Calu3 (cell line): ENCODE results near the gene MARCHF6. TPM values are rescaled to one million over a fixed set of nuclear protein-coding genes. Genes with fewer than 3 reads are reported as not detected.
"Not testable (repeated sequence)": the region's sequence is repeated elsewhere in the genome, so short reads cannot be mapped to it uniquely, and the experiment has no call there.

Experiments used
- BruUV-seq: library from RNA; stranded (reverse); fragments of 400-500 nt; replicated peaks from 2 replicates; lab custom pipeline; 2021; lab: Mats Ljungman, UMichigan
- CTCF ChIA-PET: fragments of 300-600 bp; sonication (Branson Sonifier 250); formaldehyde crosslinking; loops from one replicate; lab custom pipeline; 2022; ENCODE audit warnings: antibody characterized with exemption; lab: Charles Lee
- DNase-seq: peaks from one replicate; pipeline ENCODE4 v3.0.0; 2022
- H3K27ac Mint-ChIP-seq: one replicate; pipeline ENCODE4 v1.8.0; 2022; ENCODE audit warnings: mixed read lengths; ENCODE audit not compliant: unreplicated experiment
- H3K27me3 Mint-ChIP-seq: one replicate; pipeline ENCODE4 v1.8.0; 2022; ENCODE audit warnings: mixed read lengths; ENCODE audit not compliant: unreplicated experiment
- H3K36me3 Mint-ChIP-seq: one replicate; pipeline ENCODE4 v1.8.0; 2022; ENCODE audit warnings: mild to moderate bottlenecking, moderate library complexity, mixed read lengths; ENCODE audit not compliant: insufficient read depth, unreplicated experiment
- H3K4me1 Mint-ChIP-seq: one replicate; pipeline ENCODE4 v1.8.0; 2022; ENCODE audit warnings: mild to moderate bottlenecking, low read depth, mixed read lengths; ENCODE audit not compliant: unreplicated experiment
- H3K4me3 Mint-ChIP-seq: one replicate; pipeline ENCODE4 v1.8.0; 2022; ENCODE audit warnings: mild to moderate bottlenecking, low read depth, moderate library complexity, mixed read lengths; ENCODE audit not compliant: unreplicated experiment
- H3K9me3 Mint-ChIP-seq: one replicate; pipeline ENCODE4 v1.8.0; 2022; ENCODE audit warnings: low read depth, mixed read lengths; ENCODE audit not compliant: unreplicated experiment
- CTCF ChIP-seq: fragments of 200-600 bp; IDR thresholded peaks from one replicate; pipeline ENCODE4 v1.8.0; 2022; ENCODE audit warnings: antibody characterized with exemption; ENCODE audit not compliant: unreplicated experiment
- intact Hi-C: fragments of 100-400 bp; cut with micrococcal nuclease; formaldehyde crosslinking; loops from one replicate; pipeline ENCODE4 v1.10.0; 2022; ENCODE audit not compliant: unreplicated experiment
- total RNA-seq: library from RNA; stranded (reverse); gene quantifications from 2 replicates; pipeline ENCODE4 v1.2.3, GENCODE V29; 2022

Gene MARCHF6
- total RNA-seq, 1 experiment from 2014 or later = 160 TPM

- Mint-ChIP-seq H3K36me3 (peaks cover 1% of the 10 kb centered on the region), H3K9me3 (no peaks in the 10 kb centered on the region), H3K27me3 (peaks cover 16% of the 10 kb centered on the region), H3K4me3 (no peak overlapping the region), H3K27ac (no peak overlapping the region), H3K4me1 (no peaks in the 10 kb centered on the region)
- no peak for TF ChIP-seq CTCF
- DNase-seq = no peak
- no TSS peak for BruUV-seq
- intact Hi-C loops = no loop called here
- CTCF ChIA-PET = no interaction called here
Observed at GRCh38 chr5:10338686-10339057, 14.8 kb upstream of the MARCHF6 start.

- no peak overlapping the region for H3K4me3 Mint-ChIP-seq
- intact Hi-C loops = no loop called here
- no TSS peak for BruUV-seq
- no peaks in the 10 kb centered on the region for H3K4me1 Mint-ChIP-seq
- peaks cover 10% of the 10 kb centered on the region for H3K27me3 Mint-ChIP-seq
- H3K27ac Mint-ChIP-seq = no peak overlapping the region
- CTCF ChIA-PET = interaction anchor here (0.7 kb wide), 1 partner anchor 9 kb away, joined by 3 read pairs; no protein-coding TSS in a partner anchor
- H3K36me3 Mint-ChIP-seq = no peaks in the 10 kb centered on the region
- TF ChIP-seq CTCF = no peak
- H3K9me3 Mint-ChIP-seq = no peaks in the 10 kb centered on the region
- DNase-seq = no peak
Observed at GRCh38 chr5:10339058-10339811, 14.3 kb upstream of the MARCHF6 start.

- CTCF ChIA-PET = no interaction called here
- H3K9me3 Mint-ChIP-seq = no peaks in the 10 kb centered on the region
- no peak for TF ChIP-seq CTCF
Observed at GRCh38 chr5:10339958-10340357, 13.5 kb upstream of the MARCHF6 start.

GRCh38 chr5:10343486-10343885 lies 10.0 kb upstream of the MARCHF6 start:
- Mint-ChIP-seq H3K4me1 (no peaks in the 10 kb centered on the region), H3K9me3 (no peaks in the 10 kb centered on the region), H3K4me3 (no peak overlapping the region), H3K27me3 (no peaks in the 10 kb centered on the region), H3K36me3 (no peaks in the 10 kb centered on the region), H3K27ac (no peak overlapping the region)
- no peak for TF ChIP-seq CTCF
- no peak for DNase-seq
- intact Hi-C loops = no loop called here
- CTCF ChIA-PET = no interaction called here
- no TSS peak for BruUV-seq

More at GRCh38 chr5:10339958-10340357, 13.5 kb upstream of the MARCHF6 start:
- BruUV-seq = no TSS peak
- intact Hi-C loops = no loop called here
- DNase-seq = no peak
- peaks cover 3% of the 10 kb centered on the region for H3K27me3 Mint-ChIP-seq
- H3K4me1 Mint-ChIP-seq = no peaks in the 10 kb centered on the region
- no peak overlapping the region for H3K27ac Mint-ChIP-seq
- H3K4me3 Mint-ChIP-seq = no peak overlapping the region
- no peaks in the 10 kb centered on the region for H3K36me3 Mint-ChIP-seq

- H3K4me1 Mint-ChIP-seq, intact Hi-C loops, H3K9me3 Mint-ChIP-seq, H3K4me3 Mint-ChIP-seq, BruUV-seq, DNase-seq, H3K36me3 Mint-ChIP-seq, H3K27me3 Mint-ChIP-seq, H3K27ac Mint-ChIP-seq: not testable (repeated sequence)
- CTCF ChIA-PET = interaction anchor here (0.6 kb wide), 1 partner anchor 20 kb away, joined by 5 read pairs; no protein-coding TSS in a partner anchor
Observed at GRCh38 chr5:10344461-10345106, 8.9 kb upstream of the MARCHF6 start.
